Suprapubic skin (tissue), 4 donors: ENCODE data around the gene SHROOM3. TPM values are rescaled to one million over a fixed set of nuclear protein-coding genes. Genes with fewer than 3 reads are reported as not detected.

Source experiments
- DNase-seq, 2 donors: peaks; one replicate each; pipeline ENCODE4 v3.0.0-alpha.2; 2019; ENCODE audit warnings: low spot score in 2 of 2
- H3K27ac ChIP-seq: fragments of 200-600 bp; sonication (generic); one replicate; pipeline ENCODE4 v1.5.1; 2019
- H3K27me3 ChIP-seq: fragments of 200-600 bp; sonication (generic); one replicate; pipeline ENCODE4 v1.5.1; 2019
- H3K36me3 ChIP-seq: fragments of 200-600 bp; sonication (generic); one replicate; pipeline ENCODE4 v1.5.1; 2019
- H3K4me1 ChIP-seq: fragments of 200-600 bp; sonication (generic); one replicate; pipeline ENCODE4 v1.5.1; 2019
- H3K4me3 ChIP-seq: fragments of 200-600 bp; sonication (generic); one replicate; pipeline ENCODE4 v1.5.1; 2019; ENCODE audit warnings: mild to moderate bottlenecking
- H3K9me3 ChIP-seq: fragments of 200-600 bp; sonication (generic); one replicate; pipeline ENCODE4 v1.5.1; 2019
- EP300 ChIP-seq: sonication (generic); formaldehyde crosslinking; IDR thresholded peaks from one replicate; pipeline ENCODE4 v1.6.1; 2017; ENCODE audit warnings: antibody characterized with exemption
- POLR2A ChIP-seq, 2 donors: fragments of 450-650 bp; IDR thresholded peaks; one replicate each; pipeline ENCODE4 v1.6.1; 2017; ENCODE audit warnings: antibody characterized with exemption in 2 of 2, mild to moderate bottlenecking in 2 of 2, moderate library complexity in 2 of 2
- POLR2AphosphoS5 ChIP-seq, 3 donors: sonication (generic); formaldehyde crosslinking; IDR thresholded peaks; one replicate each; pipeline ENCODE4 v1.6.1; 2017; ENCODE audit warnings: antibody characterized with exemption in 3 of 3
- WGBS: methylation state at CpG from one replicate; pipeline ENCODE4 v1.1.5; 2018; 5-methylcytosine and 5-hydroxymethylcytosine counted together
- total RNA-seq, 4 donors: library from RNA; depleted of rRNA; stranded (reverse); fragments of >200 nt; gene quantifications; one replicate each; pipeline ENCODE4 v1.1.0, GENCODE V29; 2016
- TF ChIP-seq, protein P1 (sequence below), 2 donors: fragments of 200-600 bp in 1 of 2; fragments of 450-650 bp in 1 of 2; sonication (generic) in 1 of 2; IDR thresholded peaks; one replicate each; pipeline ENCODE4 v1.5.1; 2016 to 2019; ENCODE audit warnings: antibody characterized with exemption in 2 of 2, mild to moderate bottlenecking in 1 of 2, moderate library complexity in 1 of 2

SHROOM3 gene
- total RNA-seq, 4 donors from 2014 or later = 25.7 to 41.4 (median 29.8) TPM

DNA sequence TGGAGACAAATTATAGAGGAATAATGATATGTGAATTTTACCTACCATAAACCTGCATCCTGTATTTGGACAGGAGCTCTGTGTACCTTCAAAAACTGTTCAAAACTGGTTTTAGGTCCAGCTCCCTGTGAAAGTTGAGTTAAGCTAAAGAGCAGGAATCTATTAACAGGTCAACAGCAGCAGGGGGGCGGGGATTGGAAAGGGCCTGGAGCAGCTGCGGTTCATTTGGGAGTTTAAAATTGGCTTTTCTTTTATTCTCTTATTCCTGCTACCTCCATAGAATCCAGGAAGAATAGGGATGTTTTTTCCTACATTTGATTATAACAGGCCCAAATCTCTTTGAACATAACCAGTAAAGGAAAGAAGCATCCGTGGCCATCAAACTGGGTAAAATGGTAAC lies 23.8 kb downstream of the SHROOM3 start:
- TF ChIP-seq, protein P1, sequence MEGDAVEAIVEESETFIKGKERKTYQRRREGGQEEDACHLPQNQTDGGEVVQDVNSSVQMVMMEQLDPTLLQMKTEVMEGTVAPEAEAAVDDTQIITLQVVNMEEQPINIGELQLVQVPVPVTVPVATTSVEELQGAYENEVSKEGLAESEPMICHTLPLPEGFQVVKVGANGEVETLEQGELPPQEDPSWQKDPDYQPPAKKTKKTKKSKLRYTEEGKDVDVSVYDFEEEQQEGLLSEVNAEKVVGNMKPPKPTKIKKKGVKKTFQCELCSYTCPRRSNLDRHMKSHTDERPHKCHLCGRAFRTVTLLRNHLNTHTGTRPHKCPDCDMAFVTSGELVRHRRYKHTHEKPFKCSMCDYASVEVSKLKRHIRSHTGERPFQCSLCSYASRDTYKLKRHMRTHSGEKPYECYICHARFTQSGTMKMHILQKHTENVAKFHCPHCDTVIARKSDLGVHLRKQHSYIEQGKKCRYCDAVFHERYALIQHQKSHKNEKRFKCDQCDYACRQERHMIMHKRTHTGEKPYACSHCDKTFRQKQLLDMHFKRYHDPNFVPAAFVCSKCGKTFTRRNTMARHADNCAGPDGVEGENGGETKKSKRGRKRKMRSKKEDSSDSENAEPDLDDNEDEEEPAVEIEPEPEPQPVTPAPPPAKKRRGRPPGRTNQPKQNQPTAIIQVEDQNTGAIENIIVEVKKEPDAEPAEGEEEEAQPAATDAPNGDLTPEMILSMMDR (IDR thresholded peaks at IDR 0.05) = no peak
- TF ChIP-seq EP300 = no peak
- no peak for TF ChIP-seq POLR2A (IDR thresholded peaks at IDR 0.05)
- no peak for TF ChIP-seq POLR2AphosphoS5 (IDR thresholded peaks at IDR 0.05)
- H3K27ac ChIP-seq = no peak overlapping the region
- WGBS = 50% methylated on average over 3 of the region's 3 CpGs
- no peak overlapping the region for H3K4me3 ChIP-seq
- H3K36me3 ChIP-seq = no peaks in the 10 kb centered on the region
- H3K27me3 ChIP-seq = no peaks in the 10 kb centered on the region
- no peaks in the 10 kb centered on the region for H3K4me1 ChIP-seq
- peaks cover 2% of the 10 kb centered on the region for H3K9me3 ChIP-seq
- DNase-seq = no peak

DNA sequence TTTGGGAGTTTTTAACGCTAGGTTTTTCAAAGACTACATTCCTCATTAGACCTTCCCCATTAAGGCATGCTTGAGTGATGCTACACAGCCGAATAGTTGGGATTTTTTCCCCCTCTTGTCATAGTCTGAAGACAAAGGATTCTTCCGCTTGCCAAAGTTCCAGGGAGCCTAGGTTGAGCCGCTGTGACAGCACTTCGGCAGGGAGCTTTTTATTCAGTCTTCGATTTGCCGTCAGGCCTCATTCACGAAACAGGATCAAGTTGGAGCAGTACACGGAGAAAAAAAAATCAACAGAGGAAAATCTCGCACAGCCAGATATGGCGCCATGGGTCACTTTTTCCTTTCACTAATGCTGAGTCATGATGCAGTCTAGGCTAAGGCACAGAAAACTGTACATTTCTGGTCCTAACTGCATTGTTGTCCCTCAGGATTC lies 24.3 kb downstream of the SHROOM3 start:
- no peak for DNase-seq
- Histone ChIP-seq H3K27ac (no peak overlapping the region), H3K9me3 (peaks cover 4% of the 10 kb centered on the region), H3K36me3 (no peaks in the 10 kb centered on the region), H3K4me1 (no peaks in the 10 kb centered on the region), H3K4me3 (no peak overlapping the region), H3K27me3 (no peaks in the 10 kb centered on the region)
- WGBS = 61% methylated on average over 11 of the region's 11 CpGs
- TF ChIP-seq EP300 (no peak), POLR2A (IDR thresholded peaks at IDR 0.05) (no peak), POLR2AphosphoS5 (IDR thresholded peaks at IDR 0.05) (no peak)
- TF ChIP-seq, protein P1 (IDR thresholded peaks at IDR 0.05) = no peak

DNA sequence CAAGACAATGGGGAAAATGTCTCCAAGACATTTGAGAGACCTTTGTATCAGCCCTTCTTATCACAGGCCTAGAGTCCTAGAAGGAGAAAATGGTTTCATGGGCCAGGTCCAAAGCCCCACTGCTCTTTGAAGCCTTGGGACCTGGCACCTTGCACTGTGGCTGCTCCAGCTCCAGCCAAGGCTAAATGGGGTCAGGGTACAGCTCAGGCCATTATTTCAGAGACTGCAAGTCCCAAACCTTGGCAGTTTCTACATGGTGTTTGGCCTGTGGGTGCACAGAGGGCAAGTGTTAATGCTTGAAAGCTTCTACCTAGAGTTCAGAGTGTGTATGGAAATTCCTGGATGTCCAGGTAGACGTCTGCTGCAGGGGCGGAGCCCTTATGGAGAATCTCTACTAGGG lies 28.5 kb downstream of the SHROOM3 start:
- no peaks in the 10 kb centered on the region for H3K27me3 ChIP-seq
- DNase-seq = no peak
- H3K27ac ChIP-seq = no peak overlapping the region
- 100% methylated on average over 2 of the region's 2 CpGs for WGBS
- H3K4me1 ChIP-seq = no peaks in the 10 kb centered on the region
- H3K36me3 ChIP-seq = no peaks in the 10 kb centered on the region
- TF ChIP-seq, protein P1 (IDR thresholded peaks at IDR 0.05) = no peak
- TF ChIP-seq POLR2A (IDR thresholded peaks at IDR 0.05) = no peak
- TF ChIP-seq EP300 = no peak
- no peak for TF ChIP-seq POLR2AphosphoS5 (IDR thresholded peaks at IDR 0.05)
- peaks cover 4% of the 10 kb centered on the region for H3K9me3 ChIP-seq
- H3K4me3 ChIP-seq = no peak overlapping the region

DNA sequence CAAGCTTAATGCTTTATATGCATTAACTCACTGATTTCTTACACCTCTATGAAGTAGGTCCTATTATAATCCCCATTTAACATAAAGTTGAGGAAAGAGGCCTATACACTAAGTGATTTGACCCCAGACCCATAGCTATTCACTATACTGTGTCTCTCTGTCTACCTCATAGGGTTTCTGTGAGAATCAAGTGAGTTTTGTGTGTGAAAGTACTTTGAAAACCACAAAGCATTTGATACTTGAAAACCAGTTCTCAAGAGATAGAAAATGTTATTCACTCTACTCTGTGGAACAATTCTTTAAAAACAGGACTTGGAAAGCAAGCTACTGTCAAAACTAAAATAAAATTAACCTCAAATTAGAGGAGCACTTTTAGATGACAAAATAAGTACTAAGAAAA lies 35.0 kb downstream of the SHROOM3 start:
- H3K4me3 ChIP-seq = no peak overlapping the region
- no peak for DNase-seq
- H3K4me1 ChIP-seq = no peaks in the 10 kb centered on the region
- H3K9me3 ChIP-seq = no peaks in the 10 kb centered on the region
- no peaks in the 10 kb centered on the region for H3K27me3 ChIP-seq
- H3K27ac ChIP-seq = no peak overlapping the region
- H3K36me3 ChIP-seq = no peaks in the 10 kb centered on the region
- TF ChIP-seq, protein P1 (IDR thresholded peaks at IDR 0.05) = no peak
- no peak for TF ChIP-seq POLR2AphosphoS5 (IDR thresholded peaks at IDR 0.05)

DNA sequence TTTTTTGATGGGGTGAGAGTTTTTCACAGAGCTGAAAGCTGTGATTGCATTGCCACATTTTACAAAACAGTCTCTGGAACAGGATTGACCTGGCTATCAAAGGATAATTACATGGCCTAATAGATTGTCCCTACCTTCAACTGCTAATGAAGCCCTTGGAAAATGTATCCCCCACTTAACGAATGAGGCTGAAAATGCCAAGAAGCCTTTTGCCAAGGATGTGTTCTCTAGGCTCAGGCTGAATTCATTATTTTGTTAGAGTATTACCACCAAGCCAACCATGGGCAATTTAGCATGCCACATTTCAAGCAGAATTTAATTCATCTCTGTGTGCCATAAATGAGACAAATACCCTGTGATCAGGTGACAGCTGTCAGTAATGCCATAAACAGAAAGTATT lies 35.5 kb downstream of the SHROOM3 start:
- H3K9me3 ChIP-seq = no peaks in the 10 kb centered on the region
- WGBS = 79% methylated on average over 1 of the region's 1 CpG
- DNase-seq = no peak
- H3K36me3 ChIP-seq = no peaks in the 10 kb centered on the region
- no peaks in the 10 kb centered on the region for H3K27me3 ChIP-seq
- no peaks in the 10 kb centered on the region for H3K4me1 ChIP-seq
- no peak overlapping the region for H3K4me3 ChIP-seq
- H3K27ac ChIP-seq = no peak overlapping the region
- TF ChIP-seq, protein P1 (IDR thresholded peaks at IDR 0.05) = no peak
- TF ChIP-seq EP300 = no peak
- no peak for TF ChIP-seq POLR2A (IDR thresholded peaks at IDR 0.05)
- TF ChIP-seq POLR2AphosphoS5 (IDR thresholded peaks at IDR 0.05) = no peak
